GM21381 (cell line): ENCODE data around the gene AKAP17A.
A peak's percentile ranks its signal among the peaks of the same experiment; 100 is the strongest.

Experiments
- ATAC-seq: cut with Tn5 transposase; IDR thresholded peaks from one replicate; pipeline ENCODE4 v1.9.1; 2021; ENCODE audit warnings: mild to moderate bottlenecking, moderate library complexity; ENCODE audit not compliant: unreplicated experiment

AKAP17A gene

DNA sequence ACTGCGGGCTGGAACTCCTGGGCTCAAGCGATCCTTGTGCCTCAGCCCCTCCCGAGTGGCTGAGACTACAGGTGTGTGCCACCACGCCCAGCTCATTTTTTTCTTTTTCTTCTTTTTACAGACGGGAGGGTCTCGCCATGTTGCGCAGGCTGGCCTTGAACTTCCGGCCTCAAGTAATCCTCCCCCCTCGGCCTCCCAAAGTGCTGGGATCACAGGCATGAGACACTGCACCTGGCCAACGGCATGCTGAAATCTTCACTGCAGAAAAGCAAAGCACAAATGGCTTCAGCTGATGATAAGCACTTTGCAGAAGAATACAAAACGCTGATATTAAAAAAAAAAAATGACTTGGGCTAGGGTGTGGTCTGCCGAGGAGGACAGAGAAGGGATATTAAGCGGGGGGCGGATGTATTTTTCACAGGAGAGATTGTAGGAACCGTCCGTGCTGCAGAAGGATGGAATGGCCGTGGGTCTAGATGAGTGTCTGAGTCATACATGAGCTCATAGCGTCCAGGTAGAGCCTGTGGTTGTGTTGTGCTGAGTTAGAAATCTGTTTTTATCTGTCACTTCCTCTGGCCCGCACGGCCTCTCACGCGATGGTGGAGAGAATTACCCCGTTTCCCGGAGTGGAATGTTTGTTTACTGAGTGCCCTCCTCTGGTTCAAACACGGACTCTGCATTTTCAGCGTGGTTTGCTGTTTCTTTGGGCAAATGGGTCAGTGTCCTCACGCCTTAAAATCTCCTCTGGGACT lies 8.5 kb upstream of the AKAP17A start:
- peak; percentile 82 for ATAC-seq

DNA sequence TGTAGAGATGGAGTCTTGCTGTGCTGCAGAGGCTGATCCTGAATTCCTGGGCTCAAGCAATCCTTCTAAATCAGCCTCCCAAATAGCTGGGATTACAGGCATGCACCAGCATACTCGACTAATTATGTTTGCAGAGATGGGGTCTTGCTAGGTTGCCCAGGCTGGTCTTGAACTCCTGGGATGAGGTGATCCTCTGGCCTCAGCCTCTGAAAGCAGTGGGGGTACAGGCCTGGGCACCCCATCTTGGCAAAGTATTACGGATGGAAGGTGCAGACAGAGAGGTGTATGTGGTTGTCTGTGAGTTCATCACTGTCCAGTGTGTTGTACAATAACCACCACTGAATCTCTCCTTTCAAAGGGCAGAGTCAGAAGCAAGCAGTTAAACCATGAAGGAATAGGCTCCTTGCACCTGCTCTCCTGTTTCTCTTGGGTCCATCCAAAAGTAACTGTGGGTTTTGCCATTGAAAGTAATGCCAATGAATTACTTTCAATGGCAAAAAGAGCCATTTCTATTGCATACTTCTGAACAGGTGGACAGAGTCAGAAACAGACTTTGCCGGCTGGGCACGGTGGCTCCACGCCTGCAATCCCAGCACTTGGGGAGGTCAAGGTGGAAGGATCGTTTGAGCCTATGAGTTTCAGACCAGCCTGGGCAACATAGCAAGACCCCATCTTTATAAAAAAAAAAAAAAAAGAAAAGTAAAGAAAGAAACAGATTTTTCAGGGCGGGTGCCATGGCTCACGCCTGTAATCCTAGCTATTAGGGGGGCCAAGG lies 7.0 kb upstream of the AKAP17A start:
- no peak for ATAC-seq

DNA sequence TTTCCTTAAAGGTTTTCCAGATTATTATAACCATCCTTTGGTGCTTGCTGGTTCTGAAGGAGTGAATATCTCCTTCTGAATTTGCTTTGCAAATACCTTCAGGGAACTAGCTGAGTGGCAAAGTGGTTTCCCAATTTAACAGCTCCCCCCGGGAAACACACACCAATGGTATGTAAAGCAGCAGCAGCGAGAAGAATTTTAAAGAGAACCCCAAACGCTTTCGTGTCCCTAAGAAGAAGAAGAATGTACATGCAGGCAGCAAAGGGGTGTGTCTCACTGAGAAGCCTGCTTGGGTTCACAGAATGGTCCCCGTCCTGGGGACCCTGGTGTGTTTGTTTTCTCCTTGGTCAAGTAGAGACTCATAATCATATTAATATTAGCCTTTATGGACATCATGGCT lies 4.2 kb upstream of the AKAP17A start:
- no peak for ATAC-seq

- ATAC-seq = no peak
Measured at GRCh38 chrX:1589356-1590130, 1.9 kb upstream of the AKAP17A start.

- ATAC-seq = peak; percentile 3
Measured at GRCh38 chrX:1591863-1592469, 562 bp downstream of the AKAP17A start.

GRCh38 chrX:1592470-1593142 lies 1.2 kb downstream of the AKAP17A start:
- ATAC-seq = peak; percentile 50

DNA sequence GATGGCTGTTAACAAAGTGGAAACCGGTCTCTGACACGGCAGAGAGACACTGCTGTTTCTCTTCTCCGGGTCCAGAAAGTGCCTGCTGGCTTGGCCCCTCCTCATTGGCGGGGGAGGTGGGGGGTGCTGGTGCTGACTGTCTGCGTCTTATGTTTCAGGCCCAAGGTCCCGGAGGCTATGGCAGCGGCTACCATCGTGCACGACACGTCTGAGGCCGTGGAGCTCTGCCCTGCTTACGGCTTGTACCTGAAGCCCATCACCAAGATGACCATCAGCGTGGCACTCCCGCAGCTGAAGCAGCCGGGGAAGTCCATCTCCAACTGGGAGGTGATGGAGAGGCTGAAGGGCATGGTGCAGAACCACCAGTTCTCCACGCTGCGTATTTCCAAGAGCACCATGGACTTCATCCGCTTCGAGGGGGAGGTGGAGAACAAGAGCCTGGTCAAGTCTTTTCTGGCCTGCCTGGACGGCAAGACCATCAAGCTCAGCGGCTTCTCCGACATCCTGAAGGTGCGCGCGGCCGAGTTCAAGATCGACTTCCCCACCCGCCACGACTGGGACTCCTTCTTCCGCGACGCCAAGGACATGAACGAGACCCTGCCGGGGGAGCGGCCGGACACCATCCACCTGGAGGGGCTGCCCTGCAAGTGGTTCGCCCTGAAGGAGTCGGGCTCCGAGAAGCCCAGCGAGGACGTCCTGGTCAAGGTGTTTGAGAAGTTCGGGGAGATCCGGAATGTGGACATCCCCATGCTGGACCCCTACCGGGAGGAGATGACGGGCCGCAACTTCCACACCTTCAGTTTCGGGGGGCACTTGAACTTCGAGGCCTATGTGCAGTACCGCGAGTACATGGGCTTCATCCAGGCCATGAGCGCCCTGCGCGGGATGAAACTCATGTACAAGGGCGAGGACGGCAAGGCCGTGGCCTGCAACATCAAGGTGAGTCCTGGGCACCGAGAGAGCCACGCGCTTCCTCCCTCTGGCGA lies 2.2 kb downstream of the AKAP17A start:
- ATAC-seq = no peak

DNA sequence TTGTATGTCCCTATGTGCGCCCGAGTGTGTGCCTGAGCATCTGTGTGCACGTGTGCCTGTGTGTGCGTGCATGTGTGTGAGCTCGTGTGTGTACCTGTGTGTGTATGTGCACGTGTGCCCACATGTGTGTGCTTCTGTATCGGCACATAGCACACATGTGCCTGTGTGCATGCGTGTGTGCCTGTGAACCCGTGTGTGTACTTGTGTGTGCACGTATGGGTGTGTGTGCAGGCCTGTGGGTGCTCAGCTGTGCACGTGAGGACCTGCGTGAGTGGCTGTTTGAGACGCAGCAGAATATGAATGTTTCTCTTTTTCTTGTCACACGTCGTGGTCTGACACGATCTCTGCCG lies 4.3 kb downstream of the AKAP17A start:
- no peak for ATAC-seq

DNA sequence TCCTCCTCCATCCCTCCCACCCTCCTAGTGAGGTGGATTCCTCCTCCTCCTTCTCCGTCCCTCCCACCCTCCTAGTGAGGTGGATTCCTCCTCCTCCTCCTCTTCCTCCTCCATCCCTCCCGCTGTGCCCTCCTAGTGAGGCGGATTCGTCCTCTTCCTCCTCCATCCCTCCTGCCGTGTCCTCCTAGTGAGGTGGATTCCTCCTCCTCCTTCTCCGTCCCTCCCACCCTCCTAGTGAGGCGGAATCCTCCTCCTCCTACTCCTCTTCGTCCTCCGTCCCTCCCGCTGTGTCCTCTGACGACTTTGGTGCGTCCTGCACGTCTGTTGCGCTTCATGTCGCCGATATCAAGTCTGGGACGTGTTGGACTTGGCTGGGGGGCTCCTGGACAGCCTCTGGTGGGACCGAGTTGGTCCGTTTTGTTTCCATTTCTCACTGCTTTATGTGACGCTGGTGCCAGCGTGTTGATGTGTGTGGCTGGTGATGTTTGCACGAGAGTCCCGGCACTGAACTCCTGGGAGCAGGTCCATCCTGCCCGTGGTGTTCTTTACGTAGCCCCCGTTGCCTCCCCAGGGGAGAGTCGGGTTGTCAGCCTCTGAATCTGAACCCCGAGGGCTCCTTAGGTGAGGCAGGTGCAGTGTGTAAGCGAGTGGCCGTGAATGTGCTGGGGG lies 5.4 kb downstream of the AKAP17A start:
- no peak for ATAC-seq

DNA sequence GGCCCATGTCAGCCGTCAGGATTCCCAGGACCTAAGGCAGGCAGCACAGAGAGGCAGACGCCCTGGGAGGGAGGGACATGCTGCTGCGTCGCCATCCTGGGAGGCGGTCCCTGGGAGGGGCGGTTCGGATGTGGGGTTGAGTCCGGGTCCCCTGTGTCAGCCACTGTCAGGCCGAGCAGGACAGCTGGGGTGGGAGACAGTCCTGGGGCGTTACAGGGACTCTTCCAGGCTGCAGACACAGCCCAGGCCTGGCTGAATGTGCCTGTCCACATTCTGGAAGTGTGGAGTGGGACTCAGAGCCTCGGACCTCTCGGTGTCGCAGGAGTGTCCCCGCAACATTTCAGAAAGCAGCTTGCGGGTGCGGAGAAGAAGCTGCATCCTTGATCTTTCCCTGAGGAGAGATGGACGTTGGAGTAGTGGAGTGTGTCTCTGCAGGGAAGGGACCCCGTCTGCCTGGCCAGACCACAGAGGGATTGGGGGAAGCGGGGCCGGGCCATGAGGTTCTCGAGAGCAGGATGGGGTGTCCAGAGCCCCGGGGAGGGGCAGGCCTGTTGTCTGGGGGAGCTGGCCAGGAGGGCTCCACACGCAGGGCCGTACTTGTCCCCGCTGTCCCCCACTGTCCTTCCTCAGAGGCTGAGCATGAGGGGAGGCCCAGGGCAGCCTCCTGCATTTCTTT lies 6.1 kb downstream of the AKAP17A start:
- no peak for ATAC-seq

DNA sequence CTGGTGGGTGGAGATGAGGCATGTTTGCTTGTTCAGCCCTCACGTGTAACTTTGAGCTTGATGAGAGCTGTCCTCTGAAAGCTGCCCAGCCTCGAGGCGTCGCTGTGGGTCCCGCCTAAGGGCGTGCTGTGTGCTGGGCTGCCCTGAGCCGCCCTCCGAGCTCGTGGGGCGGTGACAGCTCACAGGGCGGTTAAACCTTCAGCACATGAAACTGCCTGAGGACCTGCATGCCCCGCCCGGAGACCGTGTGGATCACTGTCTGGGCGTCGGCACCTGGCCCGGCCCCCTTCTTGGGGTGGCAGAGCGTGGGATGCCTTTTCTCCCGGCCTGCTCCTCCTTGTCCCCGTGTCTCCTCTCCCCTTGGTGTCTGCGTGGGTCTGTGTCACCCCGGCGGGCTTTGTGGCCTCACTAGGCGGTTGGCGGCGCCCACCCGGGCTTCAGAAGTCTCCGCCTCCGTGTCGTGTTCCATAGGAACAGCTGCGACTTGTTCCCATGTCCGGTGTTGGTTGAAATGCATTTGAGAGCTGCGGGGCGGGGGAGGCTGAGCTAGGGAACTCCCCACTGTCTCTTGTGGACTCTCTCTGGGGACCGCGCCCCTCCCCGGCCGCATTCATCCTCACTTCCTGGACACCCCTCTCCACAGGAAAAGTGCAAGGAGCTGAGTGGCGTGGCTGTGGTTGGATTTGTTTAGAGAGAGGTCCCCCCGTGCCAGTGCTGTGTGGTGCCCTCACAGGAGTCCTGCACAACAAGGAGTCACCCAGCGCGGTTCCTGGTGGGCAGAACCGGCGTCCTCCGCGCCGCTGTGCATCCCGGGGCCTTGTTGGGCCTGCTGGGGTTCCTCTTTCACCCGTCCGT lies 6.8 kb downstream of the AKAP17A start:
- ATAC-seq = no peak

- no peak for ATAC-seq
Measured at GRCh38 chrX:1598876-1599790, 7.7 kb downstream of the AKAP17A start.

DNA sequence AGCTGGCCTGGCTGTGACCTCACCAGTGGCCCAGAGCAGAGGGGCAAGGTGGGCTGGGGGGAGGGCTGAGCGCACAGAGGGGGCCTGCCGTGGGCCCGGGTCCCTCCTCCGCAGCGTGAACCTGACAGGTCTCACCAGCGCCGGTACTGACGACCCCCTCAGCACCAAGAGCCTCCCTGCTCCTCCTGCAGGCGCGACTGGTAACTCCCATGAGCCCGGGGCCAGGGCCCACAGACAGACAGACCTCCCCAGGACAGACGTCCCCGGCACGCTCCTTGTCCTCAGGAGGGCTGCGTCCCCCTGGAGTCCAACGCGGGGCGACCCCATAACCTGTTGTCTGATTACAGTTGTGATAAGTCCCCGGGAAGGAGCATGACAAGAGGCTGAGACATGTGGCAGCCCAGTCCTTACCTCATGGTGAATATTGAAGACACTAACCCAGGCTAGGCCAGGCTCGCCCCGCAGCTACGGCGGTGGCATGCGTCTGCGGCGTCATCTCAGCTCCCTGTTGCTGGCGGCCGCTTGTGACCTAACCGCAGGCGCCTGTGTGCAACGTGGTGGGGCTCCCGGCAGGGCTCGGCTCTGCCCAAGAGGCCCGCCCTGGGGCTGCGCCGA lies 8.5 kb downstream of the AKAP17A start:
- no peak for ATAC-seq

GRCh38 chrX:1600406-1601050 lies 9.1 kb downstream of the AKAP17A start:
- ATAC-seq = no peak

GRCh38 chrX:1601051-1601767 lies 9.8 kb downstream of the AKAP17A start:
- ATAC-seq = no peak
